HG03103 (cell line): ENCODE results near the gene NR2C2AP.
A peak's percentile ranks its signal among the peaks of the same experiment; 100 is the strongest.
"Not testable (repeated sequence)": the region's sequence is repeated elsewhere in the genome, so short reads cannot be mapped to it uniquely, and the experiment has no call there.

Experiments used
- ATAC-seq: cut with Tn5 transposase; IDR thresholded peaks from one replicate; pipeline ENCODE4 v1.9.1; 2021; ENCODE audit warnings: low read depth; ENCODE audit not compliant: unreplicated experiment

NR2C2AP gene

DNA sequence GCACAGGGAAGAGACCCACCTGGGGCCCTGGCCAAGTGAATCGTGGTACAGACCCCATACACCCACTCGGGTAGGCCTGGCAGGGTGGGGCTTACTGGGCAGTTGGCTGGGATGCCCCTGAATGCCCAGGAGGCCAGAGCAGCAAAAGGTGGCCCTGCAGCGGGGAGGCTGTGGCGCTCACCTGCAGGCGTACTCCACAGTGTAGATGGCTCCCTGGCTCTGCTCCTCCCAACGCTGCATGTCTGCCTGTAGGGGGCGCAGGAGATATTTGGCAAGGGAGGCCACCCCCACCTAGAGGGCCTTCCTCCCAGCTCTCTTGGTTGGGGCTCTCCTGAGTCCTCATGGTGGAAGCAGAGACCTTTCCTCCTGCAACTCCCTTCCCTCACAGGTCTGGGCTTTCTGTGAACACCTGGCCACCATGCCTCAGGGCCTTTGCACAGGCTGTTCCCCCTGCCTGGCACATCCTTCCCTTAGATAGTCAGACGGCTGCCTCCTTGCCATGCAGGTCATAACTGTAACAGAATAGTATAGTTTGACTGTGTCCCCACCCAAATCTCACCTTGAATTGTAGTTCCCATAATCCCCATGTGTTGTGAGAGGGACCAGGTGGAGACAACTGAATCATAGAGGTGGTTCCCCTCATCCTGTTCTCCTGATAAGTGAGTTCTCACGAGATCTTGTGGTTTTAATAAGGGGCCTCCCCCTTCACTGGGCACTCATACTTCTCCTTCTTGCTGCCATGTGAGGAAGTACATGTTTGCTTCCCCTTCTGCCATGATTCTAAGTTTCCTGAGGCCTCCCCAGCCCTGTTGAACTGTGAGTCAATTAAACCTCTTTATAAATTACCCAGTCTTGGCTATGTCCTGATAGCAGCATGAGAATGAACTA lies 17.1 kb downstream of the NR2C2AP start:
- ATAC-seq = no peak

GRCh38 chr19:19181488-19181998 lies 21.7 kb downstream of the NR2C2AP start:
- no peak for ATAC-seq

DNA sequence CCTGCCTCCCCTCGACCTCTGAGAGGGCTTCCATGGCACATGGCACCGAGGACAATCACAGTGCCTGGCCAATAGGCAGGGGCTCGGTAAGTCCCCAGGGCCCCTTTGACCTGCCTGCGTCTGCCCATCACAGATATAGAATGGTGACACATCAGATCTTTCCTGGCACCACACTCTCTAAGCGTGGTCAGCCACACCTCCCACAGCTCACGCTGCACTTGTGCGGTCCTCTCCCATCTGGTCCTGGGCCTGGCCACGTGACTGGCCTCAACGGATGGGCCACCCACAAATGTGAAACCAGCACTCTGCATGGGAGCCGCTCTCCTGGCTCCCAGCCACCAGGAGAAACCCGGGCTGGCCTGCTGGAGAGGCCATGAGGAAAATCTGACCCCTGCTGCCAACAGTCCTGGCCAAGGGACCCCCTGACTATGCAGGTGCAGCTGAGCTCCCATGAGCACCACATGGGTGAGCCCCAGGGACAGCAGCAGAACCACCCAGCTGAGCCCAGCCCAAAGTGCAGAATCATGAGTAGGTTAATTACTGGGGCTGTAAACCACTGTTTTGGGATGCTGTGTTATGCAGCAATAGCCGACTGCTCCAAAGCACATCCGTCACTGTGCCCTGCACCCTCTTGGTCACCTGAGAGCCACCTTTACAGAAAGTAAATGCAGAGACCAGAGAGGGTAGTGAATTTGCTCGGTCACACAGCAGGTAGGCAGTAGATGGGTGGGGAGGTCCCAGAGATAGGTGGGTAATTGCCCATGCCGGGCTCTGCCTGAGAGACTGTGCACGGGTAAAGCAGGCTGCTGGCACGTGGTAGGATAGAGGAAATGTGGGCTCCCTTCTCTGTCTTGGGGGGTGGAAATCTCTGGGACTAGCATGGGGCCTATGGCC lies 23.4 kb downstream of the NR2C2AP start:
- no peak for ATAC-seq

DNA sequence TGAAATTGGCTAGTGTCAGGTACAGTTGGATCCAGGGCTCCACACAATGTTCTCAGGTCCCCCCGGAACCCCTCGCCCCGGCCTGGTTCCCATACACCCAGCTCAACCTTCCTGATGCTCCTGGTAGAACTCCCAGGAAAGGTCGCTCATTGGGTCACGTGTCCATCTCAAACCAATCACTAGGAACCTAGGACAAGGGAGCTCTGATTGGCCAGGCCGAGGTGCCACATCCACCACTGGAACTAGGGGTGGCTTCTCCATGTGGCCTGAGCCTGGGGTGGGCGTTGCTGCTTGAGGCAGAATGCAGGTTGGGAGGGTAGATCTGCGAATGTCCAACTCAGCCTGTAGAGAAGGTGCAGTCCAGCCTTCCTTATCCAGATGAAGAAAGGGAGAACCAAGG lies 26.3 kb downstream of the NR2C2AP start:
- no peak for ATAC-seq

DNA sequence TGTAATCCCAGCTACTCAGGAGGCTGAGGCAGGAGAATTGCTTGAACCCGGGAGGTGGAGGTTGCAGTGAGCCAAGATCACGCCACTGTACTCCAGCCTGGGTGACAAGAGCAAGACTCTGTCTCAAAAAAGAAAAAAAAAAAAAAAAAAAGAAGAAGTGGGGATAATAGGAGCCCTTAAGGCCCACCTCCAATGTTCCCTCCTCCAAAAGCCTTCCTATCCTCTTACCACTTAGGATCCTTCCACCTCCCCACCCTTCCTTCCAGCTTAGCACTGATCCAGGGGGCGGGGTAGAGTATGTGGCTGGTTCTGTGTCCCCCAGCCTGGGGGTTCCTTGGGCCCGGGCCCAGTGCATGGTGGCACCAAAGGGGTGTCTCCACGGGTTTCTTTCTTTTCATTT lies 30.0 kb downstream of the NR2C2AP start:
- ATAC-seq = not testable (repeated sequence)

DNA sequence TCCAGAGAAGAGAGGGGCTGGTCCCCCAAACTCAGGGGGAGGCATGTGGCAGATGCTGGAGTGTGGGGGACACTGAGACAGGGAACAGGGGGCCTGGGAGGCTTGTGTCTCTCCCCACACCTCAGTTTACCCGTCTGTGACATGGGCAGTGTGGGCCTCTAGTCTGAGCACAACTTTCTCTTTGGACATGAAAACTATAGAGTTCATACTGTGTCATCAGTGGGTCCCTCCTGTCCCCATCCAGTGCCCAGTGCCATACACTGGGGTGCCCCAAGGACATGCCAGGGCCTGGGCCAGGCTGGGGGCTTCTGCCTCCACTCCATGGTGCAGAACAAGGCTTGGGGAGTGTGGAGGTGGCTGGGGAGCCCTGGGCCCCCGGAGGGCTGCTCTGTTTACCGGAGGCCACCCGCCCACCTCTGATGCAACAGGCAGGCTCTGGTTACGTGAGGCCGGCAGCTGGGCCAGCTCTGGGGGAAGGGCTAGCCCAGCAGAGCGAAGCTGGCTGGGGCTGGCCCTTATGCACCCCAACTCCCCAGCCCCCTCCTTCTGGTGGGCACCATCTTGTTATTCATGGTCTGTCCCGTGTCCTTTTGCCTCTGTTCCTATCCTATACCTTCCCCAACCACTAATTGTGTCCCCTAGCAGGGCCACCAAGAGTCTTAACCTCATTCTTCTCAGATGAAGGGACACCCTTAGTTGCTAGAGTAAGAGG lies 31.2 kb downstream of the NR2C2AP start:
- no peak for ATAC-seq

GRCh38 chr19:19170873-19171672 lies 32.1 kb downstream of the NR2C2AP start:
- no peak for ATAC-seq

GRCh38 chr19:19170053-19170872 lies 33.0 kb downstream of the NR2C2AP start, which contains the start of gene MEF2B:
Gene MEF2B (minus strand): TSS chr19:19170263. CDS start chr19:19150735, 19,528 bp downstream.
- ATAC-seq = peak; percentile 89

GRCh38 chr19:19169236-19170052 lies 33.8 kb downstream of the NR2C2AP start:
- ATAC-seq = no peak

GRCh38 chr19:19167612-19168011 lies 35.6 kb downstream of the NR2C2AP start:
- no peak for ATAC-seq

- ATAC-seq = no peak
Measured at GRCh38 chr19:19165396-19165795, 37.8 kb downstream of the NR2C2AP start.

- no peak for ATAC-seq
Measured at GRCh38 chr19:19162495-19162894, 40.7 kb downstream of the NR2C2AP start.

DNA sequence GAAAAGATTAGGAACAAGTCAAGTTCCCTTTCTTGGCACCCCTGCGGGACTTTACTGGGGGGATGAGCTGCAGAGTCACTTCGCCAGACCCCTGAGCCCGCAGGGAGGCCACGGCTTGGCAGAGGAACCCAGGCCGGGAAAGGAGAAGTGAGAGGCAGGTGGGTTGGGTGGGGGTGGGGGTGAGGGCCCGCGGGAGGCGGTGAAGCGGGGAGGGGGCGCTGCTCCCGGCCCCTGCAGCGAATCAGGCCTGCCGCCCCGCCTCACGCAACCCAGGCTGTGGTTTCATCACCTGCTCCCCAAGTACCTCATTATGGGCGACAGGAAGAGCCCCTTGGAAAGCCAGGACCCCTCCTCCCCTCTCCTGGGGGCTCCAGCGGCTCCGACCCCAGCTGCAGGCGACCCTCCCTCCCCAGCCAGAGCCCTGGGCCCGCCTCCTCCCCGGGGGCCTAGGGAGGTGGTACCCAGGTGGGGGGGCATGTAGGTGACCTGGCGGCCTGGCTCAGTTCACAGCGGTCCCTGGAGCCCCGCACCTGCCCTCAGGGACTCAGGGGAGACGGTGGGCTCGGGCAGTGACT lies 42.7 kb downstream of the NR2C2AP start:
- ATAC-seq = no peak

GRCh38 chr19:19159534-19159933 lies 43.7 kb downstream of the NR2C2AP start:
- no peak for ATAC-seq

DNA sequence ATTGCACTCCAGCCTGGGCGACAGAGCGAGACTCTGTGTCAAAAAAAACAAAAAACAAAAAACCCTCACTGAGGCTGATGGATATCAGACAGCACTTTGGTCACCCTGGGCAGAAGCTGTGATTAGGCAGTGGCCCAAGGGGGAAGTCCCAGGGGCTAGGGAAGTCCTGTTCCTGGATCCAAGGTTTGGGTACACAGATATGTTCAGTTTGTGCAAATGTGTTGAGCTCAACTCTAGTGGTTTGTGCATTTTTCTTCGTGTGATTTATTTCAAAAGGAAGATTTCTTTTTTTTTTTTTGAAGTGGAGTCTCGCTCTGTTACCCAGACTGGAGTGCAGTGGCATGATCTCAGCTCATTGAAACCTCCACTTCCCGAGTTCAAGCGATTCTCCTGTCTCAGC lies 45.4 kb downstream of the NR2C2AP start:
- no peak for ATAC-seq

GRCh38 chr19:19155495-19156219 lies 47.6 kb downstream of the NR2C2AP start:
- peak; percentile 41 for ATAC-seq
